Keratinocyte (primary cell): ENCODE results near the gene AEBP1. TPM values are rescaled to one million over a fixed set of nuclear protein-coding genes. Genes with fewer than 3 reads are reported as not detected.

Source experiments
- DNase-seq: peaks from one replicate; pipeline ENCODE4 v3.0.0-alpha.2; 2011; ENCODE audit warnings: low read depth, missing footprints, low spot score
- FAIRE-seq: peaks from 2 replicates; lab custom pipeline; 2011; peaks lifted over from hg19 to GRCh38; lab: Jason Lieb, UNC
- H2AFZ ChIP-seq: 2 replicates; pipeline ENCODE4 v1.6.0; 2012; ENCODE audit warnings: low read length, control low read depth, inconsistent platforms; ENCODE audit not compliant: control insufficient read depth
- H3K27ac ChIP-seq: 2 replicates; pipeline ENCODE4 v1.5.1; 2011; ENCODE audit warnings: low read length; ENCODE audit not compliant: control insufficient read depth, insufficient read depth
- H3K27me3 ChIP-seq: 3 replicates; pipeline ENCODE4 v1.6.0; 2011; ENCODE audit warnings: low read length; ENCODE audit not compliant: control insufficient read depth, insufficient read depth; ENCODE audit errors: extremely low read depth
- H3K36me3 ChIP-seq, 2 experiments: 2 replicates in 1 of 2; 3 replicates in 1 of 2; pipeline ENCODE4 v1.5.1; 2011; ENCODE audit warnings: low read length in 2 of 2, mild to moderate bottlenecking in 1 of 2; ENCODE audit not compliant: control insufficient read depth in 2 of 2, insufficient read depth in 2 of 2; ENCODE audit errors: extremely low read depth in 1 of 2
- H3K4me1 ChIP-seq: 3 replicates; pipeline ENCODE4 v1.5.1; 2011; ENCODE audit warnings: low read length; ENCODE audit not compliant: control insufficient read depth, insufficient read depth; ENCODE audit errors: extremely low read depth
- H3K4me2 ChIP-seq: 3 replicates; pipeline ENCODE4 v1.6.0; 2011; ENCODE audit warnings: low read depth, low read length; ENCODE audit not compliant: control insufficient read depth, insufficient read depth; ENCODE audit errors: extremely low read depth
- H3K4me3 ChIP-seq, 3 experiments: fragments of 200-600 bp in 1 of 3; sonication (generic) in 1 of 3; 2 replicates in 2 of 3; 3 replicates in 1 of 3; pipeline ENCODE4 v1.5.1; 2011 to 2016; ENCODE audit warnings: low read length in 3 of 3, mild to moderate bottlenecking in 3 of 3, control low read depth in 2 of 3, inconsistent platforms in 1 of 3, low read depth in 1 of 3, mixed read lengths in 1 of 3, mixed run types in 1 of 3, moderate library complexity in 1 of 3; ENCODE audit not compliant: control insufficient read depth in 2 of 3, insufficient read depth in 2 of 3; ENCODE audit errors: extremely low read depth in 1 of 3
- H3K79me2 ChIP-seq: 2 replicates; pipeline ENCODE4 v1.6.0; 2012; ENCODE audit warnings: low read length; ENCODE audit not compliant: control insufficient read depth, insufficient read depth
- H3K9ac ChIP-seq: 3 replicates; pipeline ENCODE4 v1.6.0; 2011; ENCODE audit warnings: low read length; ENCODE audit not compliant: control insufficient read depth, insufficient read depth; ENCODE audit errors: extremely low read depth
- H3K9me1 ChIP-seq: 3 replicates; pipeline ENCODE4 v1.6.0; 2011; ENCODE audit warnings: low read length; ENCODE audit not compliant: control insufficient read depth, insufficient read depth; ENCODE audit errors: extremely low read depth
- H3K9me3 ChIP-seq: 2 replicates; pipeline ENCODE4 v1.5.1; 2012; ENCODE audit warnings: low read depth, low read length; ENCODE audit not compliant: control insufficient read depth
- H4K20me1 ChIP-seq: 3 replicates; pipeline ENCODE4 v1.6.0; 2011; ENCODE audit warnings: low read length; ENCODE audit not compliant: control insufficient read depth, insufficient read depth; ENCODE audit errors: extremely low read depth
- EZH2 ChIP-seq: IDR thresholded peaks from one replicate; pipeline ENCODE4 v1.6.1; 2012; ENCODE audit warnings: inconsistent platforms, mild to moderate bottlenecking, low read length, moderate library complexity
- dilution Hi-C: fragments of 300-500 bp; cut with MboI; formaldehyde crosslinking; loops from one replicate; pipeline ENCODE4 v1.7.0; 2020; ENCODE audit warnings: low sequenced_read_pairs; ENCODE audit not compliant: extremely low pct_ligation_motif_present
- polyA plus RNA-seq, 5 experiments: library from polyadenylated mRNA; depleted of rRNA in 3 of 5; stranded (reverse) in 3 of 5; stranded (forward) in 1 of 5; unstranded in 1 of 5; fragments of >200 nt; gene quantifications; 1 replicate in 1 of 5; 2 replicates in 3 of 5; 3 replicates in 1 of 5; pipeline versions ENCODE4 v1.2.1 to v1.2.3, GENCODE V29; 2011 to 2012; ENCODE audit warnings: missing spikeins in 2 of 5, low read depth in 1 of 5, low replicate concordance in 1 of 5
- TF ChIP-seq, protein P1 (sequence below), 3 experiments: IDR thresholded peaks in 1 of 3; conservative IDR thresholded peaks in 1 of 3; optimal IDR thresholded peaks in 1 of 3; 2 replicates in 2 of 3; 3 replicates in 1 of 3; pipeline versions ENCODE3 to v1.5.1; 2011; ENCODE audit warnings: low read length in 3 of 3, mild to moderate bottlenecking in 3 of 3, moderate library complexity in 2 of 3, control low read depth in 1 of 3, inconsistent platforms in 1 of 3; ENCODE audit not compliant: insufficient read depth in 2 of 3; ENCODE audit errors: extremely low read depth in 1 of 3

AEBP1 gene
- polyA plus RNA-seq, 1 donor (not counting 4 experiments of a cell fraction or from before 2014, with no cell fraction given), result 0.03 TPM

DNA sequence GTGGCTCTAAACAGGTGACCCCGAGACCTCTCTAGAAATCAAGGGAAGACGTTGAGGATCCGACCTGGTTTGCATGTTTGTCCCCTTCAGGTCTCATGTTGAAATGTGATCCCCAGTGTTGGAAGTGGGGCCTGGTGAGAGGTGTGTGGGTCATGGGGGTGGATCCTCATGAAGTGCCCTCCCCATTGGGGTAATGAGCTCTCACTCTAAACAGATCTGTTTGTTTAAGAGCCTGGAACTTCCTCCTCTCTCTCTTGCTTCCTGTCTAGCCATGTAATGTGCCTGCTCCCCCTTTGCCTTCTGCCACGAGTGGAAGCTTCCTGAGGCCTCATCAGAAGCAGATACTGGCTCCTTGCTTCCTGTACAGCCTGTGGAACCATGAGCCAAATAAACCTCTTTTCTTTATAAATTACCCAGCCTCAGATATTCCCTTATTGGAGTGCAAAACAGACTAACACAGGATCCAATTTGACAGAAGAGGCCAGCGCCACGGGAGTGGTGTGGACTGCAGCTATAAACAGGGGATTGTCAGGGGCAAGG, 11.0 kb upstream of the AEBP1 start:
- no peak for DNase-seq
- H4K20me1 ChIP-seq, result no peaks in the 10 kb centered on the region
- H3K9me1 ChIP-seq, result no peaks in the 10 kb centered on the region
- H3K27ac ChIP-seq, result no peak overlapping the region
- dilution Hi-C loops, result no loop called here
- H3K9ac ChIP-seq, result no peak overlapping the region
- FAIRE-seq, result no peak
- H3K4me2 ChIP-seq, result no peak overlapping the region
- H2AFZ ChIP-seq, result no peak overlapping the region
- H3K27me3 ChIP-seq, result no peaks in the 10 kb centered on the region
- no peaks in the 10 kb centered on the region for H3K79me2 ChIP-seq
- H3K4me1 ChIP-seq, result peaks cover 8% of the 10 kb centered on the region
- TF ChIP-seq, protein P1, sequence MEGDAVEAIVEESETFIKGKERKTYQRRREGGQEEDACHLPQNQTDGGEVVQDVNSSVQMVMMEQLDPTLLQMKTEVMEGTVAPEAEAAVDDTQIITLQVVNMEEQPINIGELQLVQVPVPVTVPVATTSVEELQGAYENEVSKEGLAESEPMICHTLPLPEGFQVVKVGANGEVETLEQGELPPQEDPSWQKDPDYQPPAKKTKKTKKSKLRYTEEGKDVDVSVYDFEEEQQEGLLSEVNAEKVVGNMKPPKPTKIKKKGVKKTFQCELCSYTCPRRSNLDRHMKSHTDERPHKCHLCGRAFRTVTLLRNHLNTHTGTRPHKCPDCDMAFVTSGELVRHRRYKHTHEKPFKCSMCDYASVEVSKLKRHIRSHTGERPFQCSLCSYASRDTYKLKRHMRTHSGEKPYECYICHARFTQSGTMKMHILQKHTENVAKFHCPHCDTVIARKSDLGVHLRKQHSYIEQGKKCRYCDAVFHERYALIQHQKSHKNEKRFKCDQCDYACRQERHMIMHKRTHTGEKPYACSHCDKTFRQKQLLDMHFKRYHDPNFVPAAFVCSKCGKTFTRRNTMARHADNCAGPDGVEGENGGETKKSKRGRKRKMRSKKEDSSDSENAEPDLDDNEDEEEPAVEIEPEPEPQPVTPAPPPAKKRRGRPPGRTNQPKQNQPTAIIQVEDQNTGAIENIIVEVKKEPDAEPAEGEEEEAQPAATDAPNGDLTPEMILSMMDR (optimal IDR thresholded peaks at IDR 0.05 in 1 of 3, IDR thresholded peaks at IDR 0.05 in 1 of 3, conservative IDR thresholded peaks at IDR 0.05 in 1 of 3; ENCODE audit: extremely low read depth in 1 of 3, insufficient read depth in 2 of 3, low read length in 3 of 3), result no peak
- no peak for TF ChIP-seq EZH2
- H3K36me3 ChIP-seq, result no peaks in the 10 kb centered on the region
- no peaks in the 10 kb centered on the region for H3K9me3 ChIP-seq
- H3K4me3 ChIP-seq, result no peak overlapping the region

DNA sequence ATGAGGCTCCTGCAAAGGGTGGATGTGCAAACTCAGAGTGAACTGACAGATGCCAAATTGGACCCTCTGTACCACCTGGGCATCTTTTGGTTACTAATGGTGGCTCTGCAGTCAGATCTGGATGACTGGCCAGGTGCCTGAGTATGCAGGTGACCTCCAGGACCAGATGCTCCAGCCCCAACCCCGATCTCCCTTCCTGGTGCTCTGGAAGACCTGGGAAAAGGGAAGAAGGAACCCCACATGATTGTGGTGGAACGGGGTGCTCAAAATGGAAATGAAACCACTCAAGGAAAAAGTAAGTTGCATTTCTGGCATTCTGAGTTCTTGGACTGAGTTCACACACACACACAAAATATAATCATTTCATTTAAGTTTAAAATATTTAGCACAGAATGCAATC, 9.8 kb upstream of the AEBP1 start:
- FAIRE-seq, result no peak
- H3K79me2 ChIP-seq, result no peaks in the 10 kb centered on the region
- TF ChIP-seq, protein P1 (optimal IDR thresholded peaks at IDR 0.05 in 1 of 3, IDR thresholded peaks at IDR 0.05 in 1 of 3, conservative IDR thresholded peaks at IDR 0.05 in 1 of 3; ENCODE audit: extremely low read depth in 1 of 3, insufficient read depth in 2 of 3, low read length in 3 of 3), result no peak
- TF ChIP-seq EZH2, result no peak
- no peaks in the 10 kb centered on the region for H3K9me3 ChIP-seq
- no peaks in the 10 kb centered on the region for H4K20me1 ChIP-seq
- H3K4me2 ChIP-seq, result no peak overlapping the region
- no peaks in the 10 kb centered on the region for H3K36me3 ChIP-seq
- no peak overlapping the region for H3K9ac ChIP-seq
- H3K9me1 ChIP-seq, result no peaks in the 10 kb centered on the region
- no peak for DNase-seq
- no peaks in the 10 kb centered on the region for H3K4me1 ChIP-seq
- H3K27me3 ChIP-seq, result no peaks in the 10 kb centered on the region
- H3K27ac ChIP-seq, result no peak overlapping the region
- no peak overlapping the region for H2AFZ ChIP-seq
- dilution Hi-C loops, result no loop called here
- no peak overlapping the region for H3K4me3 ChIP-seq
